ENCODE measurements around the gene CPTP. TPM values are rescaled to one million over a fixed set of nuclear protein-coding genes. Genes with fewer than 3 reads are reported as not detected.

Gene CPTP
- total RNA-seq, 2 donors from 2014 or later = 35.8 to 54.0 TPM

DNA sequence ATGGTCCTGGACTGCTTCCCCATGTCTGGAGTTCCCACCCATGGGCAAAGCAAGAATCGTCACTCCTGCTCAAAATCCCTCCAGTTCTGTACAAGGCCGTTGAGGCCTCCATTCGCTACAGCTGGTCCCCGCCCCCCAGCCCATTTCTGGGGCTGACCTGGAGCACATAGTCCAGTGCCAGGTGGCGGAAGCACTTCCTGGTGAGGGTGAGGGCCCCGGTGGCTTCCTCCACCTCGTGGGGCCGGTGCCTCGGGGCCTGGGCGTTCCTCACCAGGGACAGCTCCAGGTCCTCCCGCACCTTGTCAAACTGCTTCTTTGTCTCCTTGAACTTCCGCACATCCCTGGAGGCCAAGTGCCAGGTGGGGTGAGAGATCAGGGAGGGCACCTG, 24.3 kb upstream of the CPTP start:
- H3K27me3 ChIP-seq (replicated peaks; ENCODE audit: insufficient read depth) = no peaks in the 10 kb centered on the region
- H3K9me3 ChIP-seq = no peaks in the 10 kb centered on the region
- 81% methylated on average over 12 of the region's 12 CpGs for WGBS
- no peak overlapping the region for H3K4me3 ChIP-seq
- intact Hi-C loops (cut with DNase I) = no loop called here
- no peak for DNase-seq (ENCODE audit: low spot score)
- no peak overlapping the region for H3K27ac ChIP-seq
- H3K4me1 ChIP-seq (replicated peaks) = peaks cover 8% of the 10 kb centered on the region
- TF ChIP-seq POLR2AphosphoS5 (IDR thresholded peaks at IDR 0.05) (no peak), POLR2A (IDR thresholded peaks at IDR 0.05) (no peak)
- TF ChIP-seq, protein P1, sequence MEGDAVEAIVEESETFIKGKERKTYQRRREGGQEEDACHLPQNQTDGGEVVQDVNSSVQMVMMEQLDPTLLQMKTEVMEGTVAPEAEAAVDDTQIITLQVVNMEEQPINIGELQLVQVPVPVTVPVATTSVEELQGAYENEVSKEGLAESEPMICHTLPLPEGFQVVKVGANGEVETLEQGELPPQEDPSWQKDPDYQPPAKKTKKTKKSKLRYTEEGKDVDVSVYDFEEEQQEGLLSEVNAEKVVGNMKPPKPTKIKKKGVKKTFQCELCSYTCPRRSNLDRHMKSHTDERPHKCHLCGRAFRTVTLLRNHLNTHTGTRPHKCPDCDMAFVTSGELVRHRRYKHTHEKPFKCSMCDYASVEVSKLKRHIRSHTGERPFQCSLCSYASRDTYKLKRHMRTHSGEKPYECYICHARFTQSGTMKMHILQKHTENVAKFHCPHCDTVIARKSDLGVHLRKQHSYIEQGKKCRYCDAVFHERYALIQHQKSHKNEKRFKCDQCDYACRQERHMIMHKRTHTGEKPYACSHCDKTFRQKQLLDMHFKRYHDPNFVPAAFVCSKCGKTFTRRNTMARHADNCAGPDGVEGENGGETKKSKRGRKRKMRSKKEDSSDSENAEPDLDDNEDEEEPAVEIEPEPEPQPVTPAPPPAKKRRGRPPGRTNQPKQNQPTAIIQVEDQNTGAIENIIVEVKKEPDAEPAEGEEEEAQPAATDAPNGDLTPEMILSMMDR (IDR thresholded peaks at IDR 0.05) = no peak
- no peaks in the 10 kb centered on the region for H3K36me3 ChIP-seq

DNA sequence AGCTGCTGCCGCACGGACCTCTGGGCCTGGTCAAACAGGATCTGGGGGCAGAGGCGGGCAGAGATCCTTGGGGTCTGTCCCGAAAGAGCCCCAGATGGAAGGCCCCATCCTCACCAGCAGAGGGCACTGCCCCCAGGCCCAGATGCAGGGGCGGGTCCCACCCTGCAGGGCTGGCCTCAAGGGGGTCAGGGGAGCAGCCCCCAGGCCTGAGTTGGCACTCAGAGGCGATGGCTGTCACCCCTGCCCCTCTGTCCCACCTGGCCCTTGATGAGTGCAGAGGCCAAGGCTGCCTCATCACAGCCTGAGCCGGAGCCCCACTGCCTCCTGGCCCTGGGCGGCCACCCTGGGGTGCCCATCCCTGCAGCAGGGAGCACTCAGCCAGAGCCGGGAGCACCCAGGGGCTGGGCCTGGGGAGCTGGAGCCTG, 22.6 kb upstream of the CPTP start:
- TF ChIP-seq POLR2AphosphoS5 (IDR thresholded peaks at IDR 0.05) (no peak), POLR2A (IDR thresholded peaks at IDR 0.05) (no peak)
- TF ChIP-seq, protein P1 (IDR thresholded peaks at IDR 0.05) = peak in 2 of 4 experiments; percentile 19 to 22
- Histone ChIP-seq H3K9me3 (no peaks in the 10 kb centered on the region), H3K4me3 (no peak overlapping the region), H3K4me1 (replicated peaks) (peaks cover 25% of the 10 kb centered on the region), H3K27me3 (replicated peaks; ENCODE audit: insufficient read depth) (no peaks in the 10 kb centered on the region), H3K36me3 (no peaks in the 10 kb centered on the region), H3K27ac (no peak overlapping the region)
- intact Hi-C loops (cut with DNase I) = no loop called here
- no peak for DNase-seq (ENCODE audit: low spot score)
- 89% methylated on average over 7 of the region's 9 CpGs for WGBS

DNA sequence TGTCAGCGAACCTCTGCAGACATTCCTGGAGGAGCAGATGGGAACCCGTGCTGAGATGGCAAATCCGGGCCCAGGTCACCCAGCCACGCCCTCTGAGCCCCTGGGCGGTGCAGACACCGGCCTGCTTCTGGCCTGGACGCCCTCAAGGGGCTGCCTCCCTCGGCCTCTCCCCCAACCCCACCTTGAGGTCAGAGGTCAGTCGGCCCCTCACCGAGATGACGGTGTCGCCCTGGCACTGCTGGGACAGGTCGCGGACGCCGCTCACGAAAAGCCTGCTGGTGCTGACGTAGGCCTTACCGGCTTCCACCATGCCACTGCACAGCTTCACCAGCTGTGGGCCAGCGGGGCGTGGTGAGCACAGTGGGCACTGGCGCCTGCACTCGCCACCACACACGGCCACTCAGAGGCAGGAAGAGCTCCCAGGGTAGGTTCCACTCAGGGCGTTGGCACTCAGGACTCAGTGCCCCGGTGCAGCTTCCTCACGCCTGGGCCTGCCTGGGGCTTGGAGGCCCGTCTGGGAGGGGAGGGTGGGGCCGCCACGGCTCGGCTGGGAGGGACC, 21.6 kb upstream of the CPTP start:
- WGBS = 65% methylated on average over 27 of the region's 31 CpGs
- Histone ChIP-seq H3K27me3 (replicated peaks; ENCODE audit: insufficient read depth) (no peaks in the 10 kb centered on the region), H3K4me3 (no peak overlapping the region), H3K27ac (no peak overlapping the region), H3K4me1 (replicated peaks) (peaks cover 25% of the 10 kb centered on the region), H3K36me3 (no peaks in the 10 kb centered on the region), H3K9me3 (no peaks in the 10 kb centered on the region)
- intact Hi-C loops (cut with DNase I) = no loop called here
- TF ChIP-seq POLR2AphosphoS5 (IDR thresholded peaks at IDR 0.05) = no peak
- TF ChIP-seq, protein P1 (IDR thresholded peaks at IDR 0.05) = no peak
- TF ChIP-seq POLR2A (IDR thresholded peaks at IDR 0.05) = no peak
- no peak for DNase-seq (ENCODE audit: low spot score)

DNA sequence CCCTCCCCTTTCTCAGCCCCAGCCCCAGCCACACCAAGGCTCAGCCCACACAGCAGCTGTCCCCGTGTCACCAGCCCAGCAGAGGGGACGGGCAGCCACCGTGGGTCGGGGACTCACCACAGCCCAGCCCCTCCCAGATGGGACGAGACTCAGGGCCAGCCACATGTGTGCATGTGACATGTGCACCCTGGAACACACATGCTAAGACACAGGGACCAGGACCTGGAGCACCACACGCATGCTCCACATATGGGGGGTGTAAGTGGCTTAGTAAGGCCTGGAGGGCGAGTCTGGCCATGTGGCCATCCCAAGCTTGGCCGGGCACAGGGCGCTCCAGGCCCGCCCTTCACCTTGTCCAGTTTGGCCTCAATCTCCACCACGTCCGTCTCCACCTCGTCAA, 20.9 kb upstream of the CPTP start:
- Histone ChIP-seq H3K9me3 (no peaks in the 10 kb centered on the region), H3K36me3 (no peaks in the 10 kb centered on the region), H3K27me3 (replicated peaks; ENCODE audit: insufficient read depth) (no peaks in the 10 kb centered on the region), H3K4me1 (replicated peaks) (peaks cover 25% of the 10 kb centered on the region), H3K4me3 (no peak overlapping the region), H3K27ac (no peak overlapping the region)
- TF ChIP-seq, protein P1 (IDR thresholded peaks at IDR 0.05) = no peak
- TF ChIP-seq POLR2AphosphoS5 (IDR thresholded peaks at IDR 0.05) = no peak
- no peak for TF ChIP-seq POLR2A (IDR thresholded peaks at IDR 0.05)
- DNase-seq (ENCODE audit: low spot score) = no peak
- WGBS = 76% methylated on average over 13 of the region's 13 CpGs
- intact Hi-C loops (cut with DNase I) = no loop called here

All from prostate gland (tissue), 2 donors.